GM12878 (cell line): ENCODE data around the gene PRG3. TPM values are rescaled to one million over a fixed set of nuclear protein-coding genes. Genes with fewer than 3 reads are reported as not detected.

Experiments used
- ATAC-seq: fragments of 200-7000 bp; cut with Tn5 transposase; 3 replicates; pipeline ENCODE4 v1.9.1; 2020; ENCODE audit warnings: mild to moderate bottlenecking, moderate library complexity
- BruUV-seq: library from RNA; stranded (reverse); fragments of 400-500 nt; replicated peaks from 2 replicates; lab custom pipeline; 2021; lab: Mats Ljungman, UMichigan
- CTCF ChIA-PET: fragments of 300-600 bp; sonication (Branson Sonifier 250); formaldehyde crosslinking; extraction: SDS; loops from one replicate; lab custom pipeline; 2021; ENCODE audit warnings: inconsistent platforms; lab: Yijun Ruan, JAX
- POLR2A ChIA-PET: fragments of 350-600 bp; formaldehyde crosslinking; extraction: SDS; loops from one replicate; lab custom pipeline; 2021; ENCODE audit warnings: inconsistent platforms; lab: Charles Lee
- RAD21 ChIA-PET: fragments of 300-600 bp; sonication (Branson Sonifier 250); formaldehyde crosslinking; loops from one replicate; lab custom pipeline; 2023; ENCODE audit warnings: antibody characterized with exemption; ENCODE audit not compliant: unreplicated experiment; lab: Charles Lee
- SMC1A ChIA-PET: fragments of 300-600 bp; sonication (Branson Sonifier 250); formaldehyde crosslinking; loops from one replicate; lab custom pipeline; 2023; ENCODE audit not compliant: unreplicated experiment, uncharacterized antibody; lab: Charles Lee
- DNase-seq: peaks from one replicate; pipeline ENCODE4 v3.0.0-alpha.2; 2011; ENCODE audit warnings: low read depth, low spot score
- FAIRE-seq: peaks from 3 replicates; lab custom pipeline; 2011; peaks lifted over from hg19 to GRCh38; lab: Jason Lieb, UNC
- H2AFZ ChIP-seq: 2 replicates; pipeline ENCODE4 v1.6.0; 2011; ENCODE audit warnings: low read depth, low read length, control low read depth; ENCODE audit not compliant: control insufficient read depth
- H3K27ac ChIP-seq: 2 replicates; pipeline ENCODE4 v1.5.1; 2011; ENCODE audit warnings: control low read depth; ENCODE audit not compliant: control insufficient read depth, insufficient read depth
- H3K27me3 ChIP-seq, 2 experiments: replicated peaks in 1 of 2; 2 replicates each; pipeline versions ENCODE4 v1.6.0 to v1.6.1; 2011; ENCODE audit warnings: low read length in 1 of 2; ENCODE audit not compliant: control insufficient read depth in 2 of 2, insufficient read depth in 2 of 2
- H3K36me3 ChIP-seq, 2 experiments: 2 replicates each; pipeline ENCODE4 v1.5.1; 2011; ENCODE audit warnings: low read length in 1 of 2; ENCODE audit not compliant: control insufficient read depth in 2 of 2, insufficient read depth in 2 of 2
- H3K4me1 ChIP-seq: 2 replicates; pipeline ENCODE4 v1.6.1; 2011; ENCODE audit warnings: mild to moderate bottlenecking, low read length, moderate library complexity, mixed read lengths; ENCODE audit not compliant: control insufficient read depth, insufficient read depth
- H3K4me2 ChIP-seq: 2 replicates; pipeline ENCODE4 v1.6.0; 2011; ENCODE audit warnings: control low read depth; ENCODE audit not compliant: control insufficient read depth, insufficient read depth
- H3K4me3 ChIP-seq: fragments of 200-600 bp; sonication (generic); 2 replicates; pipeline ENCODE4 v1.5.1; 2016
- H3K79me2 ChIP-seq: 2 replicates; pipeline ENCODE4 v1.6.0; 2011; ENCODE audit warnings: low read length; ENCODE audit not compliant: control insufficient read depth, insufficient read depth
- H3K9ac ChIP-seq: 2 replicates; pipeline ENCODE4 v1.8.0; 2011; ENCODE audit warnings: low read length, control low read depth, mixed read lengths; ENCODE audit not compliant: control insufficient read depth, insufficient read depth
- H3K9me3 ChIP-seq: replicated peaks from 3 replicates; pipeline ENCODE4 v1.5.1; 2011; ENCODE audit warnings: mild to moderate bottlenecking, low read length; ENCODE audit not compliant: control insufficient read depth, insufficient read depth
- H4K20me1 ChIP-seq: 2 replicates; pipeline ENCODE4 v1.6.0; 2011; ENCODE audit not compliant: control insufficient read depth, insufficient read depth
- CHD4 ChIP-seq: fragments of 200-600 bp; sonication (generic); IDR thresholded peaks from 2 replicates; pipeline ENCODE4 v1.6.1; 2016; ENCODE audit warnings: mild to moderate bottlenecking
- CREB1 ChIP-seq: IDR thresholded peaks from 2 replicates; pipeline ENCODE4 v1.6.1; 2012; ENCODE audit warnings: low read depth, mild to moderate bottlenecking, inconsistent platforms
- IRF5 ChIP-seq: fragments of 450-650 bp; IDR thresholded peaks from 2 replicates; pipeline ENCODE4 v1.6.1; 2017; ENCODE audit warnings: borderline replicate concordance
- KLF5 ChIP-seq: fragments of 450-650 bp; IDR thresholded peaks from 2 replicates; pipeline ENCODE4 v1.6.1; 2014; ENCODE audit warnings: mild to moderate bottlenecking; ENCODE audit not compliant: partially characterized antibody
- MEF2A ChIP-seq: IDR thresholded peaks from 2 replicates; pipeline ENCODE4 v1.6.1; 2011; ENCODE audit warnings: low read depth, mild to moderate bottlenecking, low read length, moderate library complexity; ENCODE audit not compliant: insufficient read depth
- NBN ChIP-seq: fragments of 450-650 bp; IDR thresholded peaks from 2 replicates; pipeline ENCODE4 v1.6.1; 2016
- NFIC ChIP-seq: IDR thresholded peaks from 2 replicates; pipeline ENCODE4 v1.6.1; 2012; ENCODE audit warnings: low read depth, mild to moderate bottlenecking, inconsistent platforms, low read length, moderate library complexity
- NFYA ChIP-seq: IDR thresholded peaks from 2 replicates; pipeline ENCODE4 v1.6.1; 2011; ENCODE audit warnings: low read depth, mild to moderate bottlenecking, low read length, improper control_type of control experiment, borderline replicate concordance
- NFYB ChIP-seq: IDR thresholded peaks from 2 replicates; pipeline ENCODE4 v1.6.1; 2011; ENCODE audit warnings: low read depth, mild to moderate bottlenecking, low read length, improper control_type of control experiment, moderate library complexity; ENCODE audit not compliant: insufficient read depth
- NR2C1 ChIP-seq: fragments of 450-650 bp; IDR thresholded peaks from 2 replicates; pipeline ENCODE4 v1.6.1; 2017; ENCODE audit warnings: antibody characterized with exemption, mild to moderate bottlenecking, moderate library complexity
- PAX5 ChIP-seq: IDR thresholded peaks from 2 replicates; pipeline ENCODE4 v1.6.1; 2011; ENCODE audit warnings: low read depth, low read length, borderline replicate concordance
- PKNOX1 ChIP-seq: fragments of 450-650 bp; IDR thresholded peaks from 2 replicates; pipeline ENCODE4 v1.6.1; 2016; ENCODE audit warnings: mild to moderate bottlenecking
- POU2F2 ChIP-seq: IDR thresholded peaks from 3 replicates; pipeline ENCODE4 v1.6.1; 2011; ENCODE audit warnings: low read depth, mild to moderate bottlenecking, low read length, borderline replicate concordance
- SIN3A ChIP-seq: IDR thresholded peaks from 2 replicates; pipeline ENCODE4 v1.6.1; 2012; ENCODE audit warnings: low read depth, low read length, improper control_type of control experiment
- SKIL ChIP-seq: fragments of 450-650 bp; IDR thresholded peaks from 2 replicates; pipeline ENCODE4 v1.6.1; 2017; ENCODE audit warnings: mild to moderate bottlenecking, low read depth, inconsistent platforms; ENCODE audit not compliant: poor library complexity, severe bottlenecking
- YBX1 ChIP-seq: fragments of 450-650 bp; IDR thresholded peaks from 2 replicates; pipeline ENCODE4 v1.6.1; 2016; ENCODE audit warnings: antibody characterized with exemption
- YY1 ChIP-seq: IDR thresholded peaks from 2 replicates; pipeline ENCODE4 v1.6.1; 2011; ENCODE audit warnings: low read depth, mild to moderate bottlenecking, low read length
- ZBED1 ChIP-seq: IDR thresholded peaks from 2 replicates; pipeline ENCODE4 v1.6.1; 2016; ENCODE audit warnings: borderline replicate concordance
- ZNF274 ChIP-seq: IDR thresholded peaks from one replicate; pipeline ENCODE4 v1.8.0; 2011; ENCODE audit not compliant: insufficient read length, insufficient read depth
- ZSCAN29 ChIP-seq: fragments of 450-650 bp; IDR thresholded peaks from 2 replicates; pipeline ENCODE4 v1.6.1; 2017; ENCODE audit warnings: mild to moderate bottlenecking, moderate library complexity
- WGBS: methylation state at CpG from one replicate; pipeline ENCODE4 v1.1.6; 2016; ENCODE audit warnings: low lambda C conversion rate; ENCODE audit not compliant: insufficient replicate concordance, insufficient coverage; ENCODE audit errors: missing lambda C conversion rate; 5-methylcytosine and 5-hydroxymethylcytosine counted together
- in situ Hi-C: fragments of 300-500 bp; cut with MboI; formaldehyde crosslinking; loops from 9 replicates; pipeline ENCODE4 v1.14.3; 2018; ENCODE audit warnings: mixed read lengths
- intact Hi-C: fragments of 100-400 bp; cut with micrococcal nuclease; formaldehyde crosslinking; loops from one replicate; pipeline ENCODE4 v1.14.2; 2022; ENCODE audit not compliant: unreplicated experiment
- polyA plus RNA-seq, 11 experiments: library from polyadenylated mRNA; depleted of rRNA in 4 of 11; unstranded in 6 of 11; stranded (reverse) in 5 of 11; fragments of >200 nt; fragmentation: Nextera tagmentation in 4 of 11; fragmentation: Illumina TruSeq in 1 of 11; extraction: Ambion mirVana in 4 of 11; extraction: Trizol in 1 of 11; gene quantifications; 1 replicate in 1 of 11; 2 replicates in 10 of 11; pipeline versions ENCODE4 v1.2.1 to v1.2.3, GENCODE V29; 2011 to 2016; ENCODE audit warnings: inconsistent platforms in 2 of 11, missing spikeins in 2 of 11, low read depth in 1 of 11
- total RNA-seq, 4 experiments: library from RNA; depleted of rRNA in 3 of 4; stranded (reverse); fragments of >200 nt in 3 of 4; fragmentation: Illumina TruSeq in 1 of 4; extraction: Trizol in 1 of 4; gene quantifications; 2 replicates each; pipeline versions ENCODE4 v1.2.1 to v1.2.3, GENCODE V29; 2013 to 2021

PRG3 gene
- total and polyA plus RNA-seq, 10 of the 15 experiments (the other 5 are each of a cell fraction or from before 2014, with no cell fraction given): not detected

GRCh38 chr11:57394203-57394965 is 13.4 kb upstream of the PRG3 start (continued):
- no peak for TF ChIP-seq PKNOX1
- no peak for TF ChIP-seq ZNF274
- TF ChIP-seq SIN3A: no peak
- no peak for TF ChIP-seq NR2C1
- TF ChIP-seq YBX1: no peak
- TF ChIP-seq PAX5: no peak
- TF ChIP-seq NFIC: no peak
- TF ChIP-seq NFYA: no peak
- TF ChIP-seq ZBED1: no peak
- TF ChIP-seq KLF5: no peak
- TF ChIP-seq CREB1: no peak
- TF ChIP-seq YY1: no peak

GRCh38 chr11:57392763-57393105 is 11.8 kb upstream of the PRG3 start:
- H3K4me2 ChIP-seq: no peak overlapping the region
- H3K4me3 ChIP-seq: no peak overlapping the region
- no peak for ATAC-seq
- no peaks in the 10 kb centered on the region for H3K4me1 ChIP-seq
- ChIA-PET CTCF (interaction anchor here (1.1 kb wide), 1 partner anchor 134 kb away, joined by 3 read pairs; no protein-coding TSS in a partner anchor), POLR2A (no interaction called here), SMC1A (interaction anchor here (1.3 to 1.6 kb wide), 2 partner anchors 23 to 26 kb away, joined by 3 to 4 read pairs; no protein-coding TSS in a partner anchor), RAD21 (no interaction called here)
- no peak for DNase-seq
- no peaks in the 10 kb centered on the region for H4K20me1 ChIP-seq
- BruUV-seq: no TSS peak
- no peaks in the 10 kb centered on the region for H3K79me2 ChIP-seq
- no peak for FAIRE-seq
- intact Hi-C loops: no loop called here
- no peak overlapping the region for H3K27ac ChIP-seq
- no peak overlapping the region for H3K9ac ChIP-seq
- no peaks in the 10 kb centered on the region for H3K27me3 ChIP-seq
- 47% methylated on average over 4 of the region's 4 CpGs for WGBS
- no peak overlapping the region for H2AFZ ChIP-seq
- in situ Hi-C loops: no loop called here
- H3K9me3 ChIP-seq: no peaks in the 10 kb centered on the region
- H3K36me3 ChIP-seq: no peaks in the 10 kb centered on the region
- TF ChIP-seq NFYB: no peak
- no peak for TF ChIP-seq POU2F2
- no peak for TF ChIP-seq MEF2A
- TF ChIP-seq CHD4: no peak
- no peak for TF ChIP-seq ZBED1
- no peak for TF ChIP-seq ZNF274
- TF ChIP-seq NBN: no peak
- no peak for TF ChIP-seq ZSCAN29
- TF ChIP-seq PAX5: no peak
- no peak for TF ChIP-seq IRF5
- no peak for TF ChIP-seq SKIL
